ENCODE data around the gene SCAP. TPM values are rescaled to one million over a fixed set of nuclear protein-coding genes. Genes with fewer than 3 reads are reported as not detected.
A peak's percentile ranks its signal among the peaks of the same experiment; 100 is the strongest.

The SCAP gene
- total and polyA plus RNA-seq, 8 donors = 52.8 to 84.3 (median 58.9) TPM

- intact Hi-C loops (cut with DNase I) = no loop called here
Measured at GRCh38 chr3:47455806-47456452, 19.8 kb downstream of the SCAP start.

GRCh38 chr3:47452453-47453215, 23.1 kb downstream of the SCAP start:
- ATAC-seq (no peak), DNase-seq (no peak)
- no peak overlapping the region for H3K4me3 ChIP-seq
- H3K27ac ChIP-seq = no peak overlapping the region
- peaks cover 0 to 11% of the 10 kb centered on the region in 2 donors for H3K4me1 ChIP-seq
- TF ChIP-seq CTCF (IDR thresholded peaks at IDR 0.05) = no peak
- no peaks in the 10 kb centered on the region for H3K27me3 ChIP-seq
- H3K36me3 ChIP-seq = no peaks in the 10 kb centered on the region
- H3K9me3 ChIP-seq = no peaks in the 10 kb centered on the region
- intact Hi-C loops (cut with DNase I) = no loop called here

More at GRCh38 chr3:47455806-47456452, 19.8 kb downstream of the SCAP start:
- TF ChIP-seq CTCF (IDR thresholded peaks at IDR 0.05) = no peak
- H3K4me3 ChIP-seq = no peak overlapping the region
- H3K36me3 ChIP-seq = no peaks in the 10 kb centered on the region
- H3K27ac ChIP-seq = no peak overlapping the region
- ATAC-seq (no peak), DNase-seq (no peak)
- H3K9me3 ChIP-seq = peaks cover 0 to 14% of the 10 kb centered on the region in 2 donors
- no peaks in the 10 kb centered on the region for H3K27me3 ChIP-seq
- peaks cover 0 to 11% of the 10 kb centered on the region in 2 donors for H3K4me1 ChIP-seq

GRCh38 chr3:47444103-47444502, 31.6 kb downstream of the SCAP start:
- DNase-seq (no peak), ATAC-seq (no peak)
- Histone ChIP-seq H3K4me1 (peaks cover 0 to 11% of the 10 kb centered on the region in 2 donors), H3K9me3 (no peaks in the 10 kb centered on the region), H3K4me3 (no peak overlapping the region), H3K36me3 (peaks cover 0 to 27% of the 10 kb centered on the region in 2 donors), H3K27me3 (no peaks in the 10 kb centered on the region), H3K27ac (peak overlapping the region in 1 of 2 donors; percentile 59)
- no peak for TF ChIP-seq CTCF (IDR thresholded peaks at IDR 0.05)
- intact Hi-C loops (cut with DNase I) = no loop called here

GRCh38 chr3:47443611-47443995, 32.1 kb downstream of the SCAP start:
- Histone ChIP-seq H3K36me3 (peaks cover 0 to 27% of the 10 kb centered on the region in 2 donors), H3K4me3 (no peak overlapping the region), H3K27me3 (no peaks in the 10 kb centered on the region), H3K27ac (peak overlapping the region; percentile 29 to 59), H3K4me1 (peaks cover 0 to 11% of the 10 kb centered on the region in 2 donors), H3K9me3 (no peaks in the 10 kb centered on the region)
- intact Hi-C loops (cut with DNase I) = no loop called here
- peak; percentile 63 for ATAC-seq
- no peak for DNase-seq
- TF ChIP-seq CTCF (IDR thresholded peaks at IDR 0.05) = no peak

- no peak for ATAC-seq
- H3K27ac ChIP-seq = no peak overlapping the region
- peaks cover 0 to 34% of the 10 kb centered on the region in 2 donors for H3K36me3 ChIP-seq
- H3K27me3 ChIP-seq = no peaks in the 10 kb centered on the region
- no peak for DNase-seq
- no peaks in the 10 kb centered on the region for H3K9me3 ChIP-seq
- H3K4me3 ChIP-seq = no peak overlapping the region
- peaks cover 0 to 11% of the 10 kb centered on the region in 2 donors for H3K4me1 ChIP-seq
- intact Hi-C loops (cut with DNase I) = no loop called here
- no peak for TF ChIP-seq CTCF (IDR thresholded peaks at IDR 0.05)
Measured at GRCh38 chr3:47441796-47442551, 33.8 kb downstream of the SCAP start.

Data from left lung (tissue), 10 donors.